Mammary epithelial cell (primary cell): ENCODE results near the gene RANBP2.

Experiments
- EZH2 ChIP-seq: IDR thresholded peaks from 2 replicates; pipeline ENCODE4 v1.6.1; 2012; ENCODE audit warnings: low read length, inconsistent platforms, borderline replicate concordance
- TF ChIP-seq, protein P1 (sequence below), 2 donors: IDR thresholded peaks in 1 of 2; conservative IDR thresholded peaks in 1 of 2; 2 replicates each; pipeline ENCODE4 v1.5.1; 2011 to 2012; ENCODE audit warnings: inconsistent platforms in 2 of 2, low read length in 2 of 2, mild to moderate bottlenecking in 2 of 2, control low read depth in 1 of 2, low read depth in 1 of 2; ENCODE audit not compliant: insufficient read depth in 1 of 2; ENCODE audit errors: extremely low read depth in 1 of 2

DNA sequence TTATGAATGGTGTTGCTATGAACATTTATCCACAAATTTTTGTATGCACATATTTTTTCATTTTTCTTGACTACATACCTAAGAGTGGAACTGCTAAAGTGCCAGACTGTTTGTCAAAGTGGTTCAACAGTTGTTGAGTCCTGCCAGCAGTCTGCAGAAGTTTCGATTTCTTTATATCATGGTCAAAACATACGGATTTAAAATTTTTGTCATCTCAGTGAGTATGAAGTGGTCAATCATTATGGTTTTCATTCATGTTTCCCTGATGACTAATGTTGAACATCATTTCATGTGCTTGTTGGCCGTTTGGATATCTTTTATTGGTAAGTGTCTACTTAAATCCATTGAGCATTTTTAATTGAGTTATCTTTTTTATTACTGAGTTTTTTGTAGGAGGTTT is 106.5 kb downstream of the RANBP2 start:
- TF ChIP-seq, protein P1, sequence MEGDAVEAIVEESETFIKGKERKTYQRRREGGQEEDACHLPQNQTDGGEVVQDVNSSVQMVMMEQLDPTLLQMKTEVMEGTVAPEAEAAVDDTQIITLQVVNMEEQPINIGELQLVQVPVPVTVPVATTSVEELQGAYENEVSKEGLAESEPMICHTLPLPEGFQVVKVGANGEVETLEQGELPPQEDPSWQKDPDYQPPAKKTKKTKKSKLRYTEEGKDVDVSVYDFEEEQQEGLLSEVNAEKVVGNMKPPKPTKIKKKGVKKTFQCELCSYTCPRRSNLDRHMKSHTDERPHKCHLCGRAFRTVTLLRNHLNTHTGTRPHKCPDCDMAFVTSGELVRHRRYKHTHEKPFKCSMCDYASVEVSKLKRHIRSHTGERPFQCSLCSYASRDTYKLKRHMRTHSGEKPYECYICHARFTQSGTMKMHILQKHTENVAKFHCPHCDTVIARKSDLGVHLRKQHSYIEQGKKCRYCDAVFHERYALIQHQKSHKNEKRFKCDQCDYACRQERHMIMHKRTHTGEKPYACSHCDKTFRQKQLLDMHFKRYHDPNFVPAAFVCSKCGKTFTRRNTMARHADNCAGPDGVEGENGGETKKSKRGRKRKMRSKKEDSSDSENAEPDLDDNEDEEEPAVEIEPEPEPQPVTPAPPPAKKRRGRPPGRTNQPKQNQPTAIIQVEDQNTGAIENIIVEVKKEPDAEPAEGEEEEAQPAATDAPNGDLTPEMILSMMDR (conservative IDR thresholded peaks at IDR 0.05 in 1 of 2, IDR thresholded peaks at IDR 0.05 in 1 of 2; ENCODE audit: extremely low read depth in 1 of 2, insufficient read depth in 1 of 2, low read depth in 1 of 2, low read length in 2 of 2), result no peak
- TF ChIP-seq EZH2, result no peak
